ENCODE measurements around the gene SIGLEC7. TPM values are rescaled to one million over a fixed set of nuclear protein-coding genes. Genes with fewer than 3 reads are reported as not detected.
A peak's percentile ranks its signal among the peaks of the same experiment; 100 is the strongest.

The SIGLEC7 gene
- total RNA-seq, 2 donors from 2014 or later, result 0.35 to 1.0 TPM

GRCh38 chr19:51097166-51097738, 44.8 kb upstream of the SIGLEC7 start:
- no peak overlapping the region for H3K27ac ChIP-seq
- intact Hi-C loops (cut with DNase I), result loop anchor here (5.0 kb wide), 1 partner anchor 165 kb away; no protein-coding TSS in a partner anchor
- H3K9ac ChIP-seq (ENCODE audit: low read depth in 2 of 2, low read length in 2 of 2), result no peak overlapping the region
- peak; percentile 62 for DNase-seq
- no peaks in the 10 kb centered on the region for H3K27me3 ChIP-seq
- H3K9me3 ChIP-seq, result no peaks in the 10 kb centered on the region
- H3K4me3 ChIP-seq, result no peak overlapping the region
- TF ChIP-seq CTCF (IDR thresholded peaks at IDR 0.05), result peak; percentile 15
- H3K4me1 ChIP-seq, result no peaks in the 10 kb centered on the region
- no peaks in the 10 kb centered on the region for H3K36me3 ChIP-seq

GRCh38 chr19:51097796-51098195, 44.3 kb upstream of the SIGLEC7 start:
- DNase-seq, result no peak
- H3K4me1 ChIP-seq, result no peaks in the 10 kb centered on the region
- no peak for TF ChIP-seq CTCF (IDR thresholded peaks at IDR 0.05)
- no peak overlapping the region for H3K4me3 ChIP-seq
- no peaks in the 10 kb centered on the region for H3K27me3 ChIP-seq
- no peak overlapping the region for H3K9ac ChIP-seq (ENCODE audit: low read depth in 2 of 2, low read length in 2 of 2)
- intact Hi-C loops (cut with DNase I), result loop anchor here (5.0 kb wide), 1 partner anchor 165 kb away; no protein-coding TSS in a partner anchor
- no peaks in the 10 kb centered on the region for H3K36me3 ChIP-seq
- no peak overlapping the region for H3K27ac ChIP-seq
- no peaks in the 10 kb centered on the region for H3K9me3 ChIP-seq

- H3K9ac ChIP-seq (ENCODE audit: low read depth in 2 of 2, low read length in 2 of 2), result no peak overlapping the region
- no peaks in the 10 kb centered on the region for H3K9me3 ChIP-seq
- no peak overlapping the region for H3K4me3 ChIP-seq
- DNase-seq, result no peak
- H3K36me3 ChIP-seq, result no peaks in the 10 kb centered on the region
- intact Hi-C loops (cut with DNase I), result loop anchor here (5.0 kb wide), 1 partner anchor 166 kb away; no protein-coding TSS in a partner anchor
- H3K27me3 ChIP-seq, result no peaks in the 10 kb centered on the region
- TF ChIP-seq CTCF (IDR thresholded peaks at IDR 0.05), result no peak
- H3K27ac ChIP-seq, result no peak overlapping the region
- no peaks in the 10 kb centered on the region for H3K4me1 ChIP-seq
Measured at GRCh38 chr19:51098365-51099046, 43.6 kb upstream of the SIGLEC7 start.

GRCh38 chr19:51099047-51099382, 43.1 kb upstream of the SIGLEC7 start:
- Histone ChIP-seq H3K27me3 (no peaks in the 10 kb centered on the region), H3K27ac (no peak overlapping the region), H3K9ac (ENCODE audit: low read depth in 2 of 2, low read length in 2 of 2) (no peak overlapping the region), H3K4me1 (no peaks in the 10 kb centered on the region), H3K4me3 (no peak overlapping the region), H3K36me3 (no peaks in the 10 kb centered on the region), H3K9me3 (no peaks in the 10 kb centered on the region)
- no peak for DNase-seq
- no peak for TF ChIP-seq CTCF (IDR thresholded peaks at IDR 0.05)
- intact Hi-C loops (cut with DNase I), result loop anchor here (5.0 kb wide), 1 partner anchor 167 kb away; no protein-coding TSS in a partner anchor

- DNase-seq, result no peak
- Histone ChIP-seq H3K27ac (no peak overlapping the region), H3K4me3 (no peak overlapping the region), H3K36me3 (no peaks in the 10 kb centered on the region), H3K9ac (ENCODE audit: low read depth in 2 of 2, low read length in 2 of 2) (no peak overlapping the region), H3K27me3 (no peaks in the 10 kb centered on the region), H3K4me1 (no peaks in the 10 kb centered on the region), H3K9me3 (no peaks in the 10 kb centered on the region)
- intact Hi-C loops (cut with DNase I), result no loop called here
- TF ChIP-seq CTCF (IDR thresholded peaks at IDR 0.05), result no peak
Measured at GRCh38 chr19:51100601-51101000, 41.5 kb upstream of the SIGLEC7 start.
